Endothelial cell (in vitro differentiated cells): ENCODE measurements around the gene APOD. TPM values are rescaled to one million over a fixed set of nuclear protein-coding genes. Genes with fewer than 3 reads are reported as not detected.
"Not testable (repeated sequence)": the region's sequence is repeated elsewhere in the genome, so short reads cannot be mapped to it uniquely, and the experiment has no call there.

Source experiments
- DNase-seq: peaks from one replicate; pipeline ENCODE4 v3.0.0; 2021; ENCODE audit warnings: low spot score
- H3K27ac Mint-ChIP-seq: one replicate; pipeline ENCODE4 v1.8.0; 2021; ENCODE audit warnings: mixed read lengths, inconsistent platforms; ENCODE audit not compliant: unreplicated experiment
- H3K27me3 Mint-ChIP-seq: one replicate; pipeline ENCODE4 v1.8.0; 2021; ENCODE audit warnings: mild to moderate bottlenecking, moderate library complexity, mixed read lengths, inconsistent platforms; ENCODE audit not compliant: unreplicated experiment
- H3K36me3 Mint-ChIP-seq: one replicate; pipeline ENCODE4 v1.8.0; 2021; ENCODE audit warnings: mild to moderate bottlenecking, low read depth, mixed read lengths, inconsistent platforms; ENCODE audit not compliant: unreplicated experiment
- H3K4me1 Mint-ChIP-seq: one replicate; pipeline ENCODE4 v1.8.0; 2021; ENCODE audit warnings: mild to moderate bottlenecking, mixed read lengths, inconsistent platforms; ENCODE audit not compliant: unreplicated experiment
- H3K4me3 Mint-ChIP-seq: one replicate; pipeline ENCODE4 v1.8.0; 2021; ENCODE audit warnings: mild to moderate bottlenecking, mixed read lengths, inconsistent platforms; ENCODE audit not compliant: unreplicated experiment
- H3K9me3 Mint-ChIP-seq: one replicate; pipeline ENCODE4 v1.8.0; 2021; ENCODE audit warnings: mixed read lengths, inconsistent platforms; ENCODE audit not compliant: unreplicated experiment
- CTCF ChIP-seq: fragments of 200-600 bp; sonication (generic); IDR thresholded peaks from one replicate; pipeline ENCODE4 v1.5.0; 2021; ENCODE audit warnings: antibody characterized with exemption; ENCODE audit not compliant: unreplicated experiment
- total RNA-seq: library from RNA; stranded (reverse); fragmentation: NEBNext Ultra II Directional; extraction: Animal tissue kit (Norgen Biotek cat#: 25700); gene quantifications from one replicate; pipeline ENCODE4 v1.2.1, GENCODE V29; 2021; ENCODE audit not compliant: unreplicated experiment

The APOD gene
- total RNA-seq, 1 donor from 2014 or later: 5.0 TPM

GRCh38 chr3:195616681-195617080, 32.9 kb upstream of the APOD start:
- DNase-seq: no peak
- H3K9me3 Mint-ChIP-seq: no peaks in the 10 kb centered on the region
- peaks cover 5% of the 10 kb centered on the region for H3K36me3 Mint-ChIP-seq
- H3K4me1 Mint-ChIP-seq: peaks cover 3% of the 10 kb centered on the region
- no peak for TF ChIP-seq CTCF
- no peak overlapping the region for H3K27ac Mint-ChIP-seq
- H3K27me3 Mint-ChIP-seq: peaks cover 2% of the 10 kb centered on the region
- no peak overlapping the region for H3K4me3 Mint-ChIP-seq

GRCh38 chr3:195615952-195616537, 32.3 kb upstream of the APOD start:
- H3K9me3 Mint-ChIP-seq, H3K27ac Mint-ChIP-seq, H3K4me1 Mint-ChIP-seq, H3K36me3 Mint-ChIP-seq, H3K4me3 Mint-ChIP-seq, H3K27me3 Mint-ChIP-seq, DNase-seq: not testable (repeated sequence)

- H3K4me1 Mint-ChIP-seq, DNase-seq, H3K4me3 Mint-ChIP-seq, H3K27me3 Mint-ChIP-seq, H3K36me3 Mint-ChIP-seq, H3K9me3 Mint-ChIP-seq: not testable (repeated sequence)
- peak overlapping the region; percentile 73 for H3K27ac Mint-ChIP-seq
Measured at GRCh38 chr3:195614672-195615504, 31.1 kb upstream of the APOD start.

- no peak overlapping the region for H3K4me3 Mint-ChIP-seq
- H3K36me3 Mint-ChIP-seq: peaks cover 9% of the 10 kb centered on the region
- H3K27me3 Mint-ChIP-seq: no peaks in the 10 kb centered on the region
- no peak for TF ChIP-seq CTCF
- peaks cover 3% of the 10 kb centered on the region for H3K4me1 Mint-ChIP-seq
- no peak for DNase-seq
- H3K27ac Mint-ChIP-seq: no peak overlapping the region
- H3K9me3 Mint-ChIP-seq: no peaks in the 10 kb centered on the region
Measured at GRCh38 chr3:195613468-195614069, 29.8 kb upstream of the APOD start.

- H3K4me3 Mint-ChIP-seq: no peak overlapping the region
- H3K27ac Mint-ChIP-seq: no peak overlapping the region
- H3K9me3 Mint-ChIP-seq: no peaks in the 10 kb centered on the region
- no peak for DNase-seq
- peaks cover 9% of the 10 kb centered on the region for H3K36me3 Mint-ChIP-seq
- peaks cover 3% of the 10 kb centered on the region for H3K4me1 Mint-ChIP-seq
- no peak for TF ChIP-seq CTCF
- no peaks in the 10 kb centered on the region for H3K27me3 Mint-ChIP-seq
Measured at GRCh38 chr3:195612075-195612800, 28.5 kb upstream of the APOD start.
